WI38 (cell line): Measurements from ENCODE around the gene GFI1B.

Experiments used
- H3K4me3 ChIP-seq: 2 replicates; pipeline ENCODE4 v1.5.1; 2011; ENCODE audit warnings: low read depth, mild to moderate bottlenecking, control low read depth, low read length
- TF ChIP-seq, protein P1 (sequence below): IDR thresholded peaks from 2 replicates; pipeline ENCODE4 v1.5.1; 2012; ENCODE audit warnings: low read depth, mild to moderate bottlenecking, control low read depth, low read length

The GFI1B gene

DNA sequence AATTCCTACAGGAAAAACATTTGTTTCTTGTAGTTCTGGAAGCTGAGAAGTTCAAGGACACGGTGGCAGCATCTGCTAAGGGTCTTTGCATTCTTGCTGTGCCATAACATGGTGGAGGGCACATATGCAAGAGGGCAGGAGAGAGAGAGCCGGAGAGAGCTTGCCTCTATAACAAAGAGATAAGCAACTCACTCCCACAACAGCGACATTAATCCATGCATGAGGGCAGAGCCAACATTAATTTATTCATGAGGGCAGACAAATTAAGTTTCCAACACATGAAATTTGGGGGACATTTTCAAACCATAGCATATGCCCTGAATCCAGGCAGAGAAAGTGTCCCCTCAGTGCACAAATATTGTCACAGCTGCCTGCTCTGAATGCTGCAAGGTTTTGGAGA, 47.9 kb downstream of the GFI1B start:
- H3K4me3 ChIP-seq, result no peak overlapping the region
- TF ChIP-seq, protein P1, sequence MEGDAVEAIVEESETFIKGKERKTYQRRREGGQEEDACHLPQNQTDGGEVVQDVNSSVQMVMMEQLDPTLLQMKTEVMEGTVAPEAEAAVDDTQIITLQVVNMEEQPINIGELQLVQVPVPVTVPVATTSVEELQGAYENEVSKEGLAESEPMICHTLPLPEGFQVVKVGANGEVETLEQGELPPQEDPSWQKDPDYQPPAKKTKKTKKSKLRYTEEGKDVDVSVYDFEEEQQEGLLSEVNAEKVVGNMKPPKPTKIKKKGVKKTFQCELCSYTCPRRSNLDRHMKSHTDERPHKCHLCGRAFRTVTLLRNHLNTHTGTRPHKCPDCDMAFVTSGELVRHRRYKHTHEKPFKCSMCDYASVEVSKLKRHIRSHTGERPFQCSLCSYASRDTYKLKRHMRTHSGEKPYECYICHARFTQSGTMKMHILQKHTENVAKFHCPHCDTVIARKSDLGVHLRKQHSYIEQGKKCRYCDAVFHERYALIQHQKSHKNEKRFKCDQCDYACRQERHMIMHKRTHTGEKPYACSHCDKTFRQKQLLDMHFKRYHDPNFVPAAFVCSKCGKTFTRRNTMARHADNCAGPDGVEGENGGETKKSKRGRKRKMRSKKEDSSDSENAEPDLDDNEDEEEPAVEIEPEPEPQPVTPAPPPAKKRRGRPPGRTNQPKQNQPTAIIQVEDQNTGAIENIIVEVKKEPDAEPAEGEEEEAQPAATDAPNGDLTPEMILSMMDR, result no peak

DNA sequence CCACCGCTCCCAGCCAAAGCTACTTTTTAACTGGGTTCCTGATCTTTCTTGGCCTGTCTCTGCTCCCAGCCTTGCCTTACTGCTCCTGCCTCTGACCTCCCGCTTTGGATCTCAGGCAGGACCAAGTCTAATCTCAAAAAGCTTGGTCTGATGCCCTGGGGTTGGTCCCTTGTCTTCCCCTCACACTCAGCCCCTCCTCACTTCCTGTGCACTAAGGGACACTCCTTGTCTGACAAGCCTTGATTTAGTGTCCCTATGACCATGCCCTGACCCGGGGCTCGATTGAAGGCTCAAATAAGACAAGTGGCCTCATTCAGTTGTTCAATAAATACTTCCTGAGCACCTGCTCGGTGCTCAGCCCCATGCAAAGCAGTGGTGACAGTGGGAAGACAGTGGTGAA, 48.6 kb downstream of the GFI1B start:
- no peak overlapping the region for H3K4me3 ChIP-seq
- TF ChIP-seq, protein P1, result no peak

DNA sequence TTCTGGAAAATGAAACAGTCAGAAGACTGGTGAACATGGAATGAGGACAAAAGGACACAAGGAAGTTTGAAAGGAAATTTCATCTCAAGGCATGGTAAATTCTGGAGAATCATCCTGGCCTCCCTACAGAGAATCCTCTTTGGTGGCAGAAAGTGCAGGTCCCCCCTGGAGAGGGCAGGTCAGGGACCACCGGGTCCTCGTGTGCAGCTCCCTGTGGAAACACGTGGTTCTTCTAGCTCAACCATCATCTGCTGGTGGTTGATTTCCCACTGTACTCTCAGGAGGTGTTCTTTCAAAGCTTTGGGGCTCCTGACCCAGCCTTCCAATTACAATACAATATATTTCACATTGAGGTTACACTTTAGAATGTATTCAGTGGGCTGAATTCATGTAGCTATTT, 49.7 kb downstream of the GFI1B start:
- no peak overlapping the region for H3K4me3 ChIP-seq
- TF ChIP-seq, protein P1, result no peak

DNA sequence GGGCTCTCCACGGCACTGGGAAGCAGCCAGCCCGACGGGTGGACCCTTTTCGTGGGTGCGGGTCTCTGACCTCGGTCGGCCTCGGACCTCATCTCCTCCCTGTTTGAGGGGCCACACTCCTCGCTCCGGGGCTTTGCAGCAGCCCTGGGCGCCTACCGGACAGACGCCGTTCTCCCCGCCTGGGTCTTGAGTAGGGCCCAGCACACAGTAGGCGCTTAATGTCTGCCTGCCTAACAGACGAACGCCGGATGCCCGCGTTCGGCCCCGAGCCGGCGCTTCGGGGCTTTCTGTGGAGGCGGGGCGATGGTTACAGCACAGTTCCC, 51.5 kb downstream of the GFI1B start:
- TF ChIP-seq, protein P1, result no peak
- H3K4me3 ChIP-seq, result peak overlapping the region; percentile 96

DNA sequence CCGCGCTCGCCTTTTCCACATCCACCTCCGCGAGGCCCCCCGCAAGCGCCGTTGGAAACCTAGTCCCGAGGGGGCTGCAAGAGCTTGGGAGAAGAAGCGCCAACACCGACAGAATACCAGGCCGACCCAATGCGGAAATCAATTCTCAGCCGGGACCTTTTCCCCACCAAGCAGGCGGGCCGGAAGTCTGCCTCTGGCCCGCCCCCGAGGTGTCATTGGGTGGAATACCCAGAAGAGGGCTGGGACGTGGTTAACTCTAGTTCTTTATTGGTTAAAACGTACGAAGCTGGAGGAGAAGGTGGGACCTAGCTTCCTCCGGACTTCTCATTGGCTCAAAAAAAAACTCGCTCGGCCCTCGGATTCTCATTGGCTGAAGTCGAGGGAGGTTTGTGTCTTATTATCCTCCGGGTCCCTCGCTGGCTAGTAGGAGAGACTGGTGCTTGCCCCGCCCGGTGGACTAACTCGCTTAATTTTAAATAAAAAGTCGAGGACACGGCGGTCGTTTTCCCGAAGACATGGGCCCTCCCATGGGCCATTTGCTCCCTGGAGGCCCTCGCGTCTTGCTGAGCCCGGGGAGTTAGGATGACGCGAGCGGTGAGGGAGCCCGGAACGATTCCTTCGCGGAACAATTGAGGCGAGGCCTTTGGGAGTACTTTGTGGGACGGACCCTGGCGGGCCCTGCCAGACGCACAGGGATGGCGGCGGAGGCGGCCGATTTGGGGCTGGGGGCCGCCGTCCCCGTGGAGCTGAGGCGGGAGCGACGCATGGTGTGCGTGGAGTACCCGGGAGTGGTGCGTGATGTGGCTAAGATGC, 52.0 kb downstream of the GFI1B start, which contains the start of gene GTF3C5:
GTF3C5 (plus strand) TSS at position 681 of the 813 bp plus-strand sequence; CDS start at position 696, 15 bp downstream.
- TF ChIP-seq, protein P1, result no peak
- H3K4me3 ChIP-seq, result peak within 1 kb of the TSS; percentile 96

DNA sequence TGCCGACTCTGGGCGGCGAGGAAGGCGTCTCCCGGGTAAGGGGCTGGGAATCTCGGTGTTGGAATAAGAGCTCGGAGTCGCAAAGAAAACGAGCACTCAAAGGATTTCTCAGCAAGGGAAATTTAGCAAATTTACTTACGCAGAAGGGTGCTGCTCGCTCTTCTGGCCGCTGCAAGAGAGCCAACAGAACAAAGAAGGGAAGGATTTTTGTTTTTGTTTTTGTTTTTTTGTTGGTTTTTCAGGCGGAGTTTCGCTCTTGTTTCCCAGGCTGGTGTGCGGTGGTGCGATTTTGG, 52.6 kb downstream of the GFI1B start:
- peak overlapping the region; percentile 96 for H3K4me3 ChIP-seq
- TF ChIP-seq, protein P1, result no peak

DNA sequence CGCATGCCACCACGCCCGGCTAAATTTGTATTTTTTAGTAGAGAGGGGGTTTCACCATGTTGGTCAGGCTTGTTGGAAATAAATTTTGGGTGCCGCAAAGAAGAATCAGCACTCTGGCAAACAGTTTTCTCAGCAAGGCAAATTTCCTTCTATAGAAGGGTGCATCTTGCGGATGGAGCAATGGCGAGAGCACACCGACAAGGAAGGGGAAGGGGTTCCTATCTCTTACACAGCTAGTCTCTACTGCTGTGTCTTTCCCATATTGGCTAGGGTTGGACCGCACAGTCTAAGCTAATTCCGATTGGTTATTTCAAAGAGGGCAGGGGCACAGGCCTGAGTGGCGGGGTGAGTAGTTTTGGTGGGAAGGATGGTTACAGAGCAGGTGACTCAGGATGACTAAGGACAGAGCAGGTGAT, 53.0 kb downstream of the GFI1B start:
- TF ChIP-seq, protein P1, result no peak
- peak overlapping the region; percentile 96 for H3K4me3 ChIP-seq
